ENCODE data around the gene AOPEP. TPM values are rescaled to one million over a fixed set of nuclear protein-coding genes. Genes with fewer than 3 reads are reported as not detected.

The AOPEP gene
- total RNA-seq, 1 experiment from 2014 or later, result 36.4 TPM

DNA sequence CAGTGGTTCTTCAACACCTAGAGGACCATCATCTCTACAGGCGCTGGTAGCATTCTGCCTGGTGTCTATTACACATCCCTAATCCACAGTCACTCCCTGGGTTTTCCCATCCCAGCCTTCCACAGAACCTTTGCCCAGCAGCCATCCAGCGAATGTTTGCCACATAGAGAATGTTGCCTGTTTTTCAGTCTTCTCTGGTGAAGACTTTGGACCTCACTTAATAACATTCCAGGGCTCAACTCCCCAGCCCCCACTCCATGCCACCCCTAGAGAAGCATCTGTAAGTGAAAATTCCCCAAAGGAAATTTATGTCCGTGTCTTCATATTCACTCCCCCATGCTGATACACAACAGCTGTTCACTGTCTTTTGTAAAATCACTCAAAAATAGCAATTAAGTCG is 249.6 kb downstream of the AOPEP start:
- intact Hi-C loops (cut with micrococcal nuclease; ENCODE audit: unreplicated experiment) (no loop called here), in situ Hi-C loops (cut with HindIII; ENCODE audit: low pct_unique_long_range_greater_than_20kb, low sequenced_read_pairs) (no loop called here)
- POLR2A ChIA-PET, result no interaction called here
- CTCF ChIA-PET, result no interaction called here
- Histone ChIP-seq H3K9me3 (ENCODE audit: control insufficient read depth, insufficient read depth, low read depth, low read length) (no peaks in the 10 kb centered on the region), H3K4me3 (ENCODE audit: low read depth in 2 of 2, low read length in 2 of 2) (no peak overlapping the region), H3K27me3 (ENCODE audit: control insufficient read depth, insufficient read depth, low read length) (no peaks in the 10 kb centered on the region), H3K4me1 (ENCODE audit: control insufficient read depth, insufficient read depth, low read length) (no peaks in the 10 kb centered on the region), H3K27ac (ENCODE audit: low read length) (no peak overlapping the region), H3K36me3 (ENCODE audit: control insufficient read depth, insufficient read depth, low read length) (no peaks in the 10 kb centered on the region)
- no peak for TF ChIP-seq CTCF (IDR thresholded peaks at IDR 0.05)
- no peak for TF ChIP-seq SIN3A (IDR thresholded peaks at IDR 0.05; ENCODE audit: borderline replicate concordance, insufficient read depth, low read depth, low read length)
- no peak for TF ChIP-seq POLR2AphosphoS5 (IDR thresholded peaks at IDR 0.05; ENCODE audit: low read depth, low read length)
- TF ChIP-seq, protein P1, sequence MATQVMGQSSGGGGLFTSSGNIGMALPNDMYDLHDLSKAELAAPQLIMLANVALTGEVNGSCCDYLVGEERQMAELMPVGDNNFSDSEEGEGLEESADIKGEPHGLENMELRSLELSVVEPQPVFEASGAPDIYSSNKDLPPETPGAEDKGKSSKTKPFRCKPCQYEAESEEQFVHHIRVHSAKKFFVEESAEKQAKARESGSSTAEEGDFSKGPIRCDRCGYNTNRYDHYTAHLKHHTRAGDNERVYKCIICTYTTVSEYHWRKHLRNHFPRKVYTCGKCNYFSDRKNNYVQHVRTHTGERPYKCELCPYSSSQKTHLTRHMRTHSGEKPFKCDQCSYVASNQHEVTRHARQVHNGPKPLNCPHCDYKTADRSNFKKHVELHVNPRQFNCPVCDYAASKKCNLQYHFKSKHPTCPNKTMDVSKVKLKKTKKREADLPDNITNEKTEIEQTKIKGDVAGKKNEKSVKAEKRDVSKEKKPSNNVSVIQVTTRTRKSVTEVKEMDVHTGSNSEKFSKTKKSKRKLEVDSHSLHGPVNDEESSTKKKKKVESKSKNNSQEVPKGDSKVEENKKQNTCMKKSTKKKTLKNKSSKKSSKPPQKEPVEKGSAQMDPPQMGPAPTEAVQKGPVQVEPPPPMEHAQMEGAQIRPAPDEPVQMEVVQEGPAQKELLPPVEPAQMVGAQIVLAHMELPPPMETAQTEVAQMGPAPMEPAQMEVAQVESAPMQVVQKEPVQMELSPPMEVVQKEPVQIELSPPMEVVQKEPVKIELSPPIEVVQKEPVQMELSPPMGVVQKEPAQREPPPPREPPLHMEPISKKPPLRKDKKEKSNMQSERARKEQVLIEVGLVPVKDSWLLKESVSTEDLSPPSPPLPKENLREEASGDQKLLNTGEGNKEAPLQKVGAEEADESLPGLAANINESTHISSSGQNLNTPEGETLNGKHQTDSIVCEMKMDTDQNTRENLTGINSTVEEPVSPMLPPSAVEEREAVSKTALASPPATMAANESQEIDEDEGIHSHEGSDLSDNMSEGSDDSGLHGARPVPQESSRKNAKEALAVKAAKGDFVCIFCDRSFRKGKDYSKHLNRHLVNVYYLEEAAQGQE (IDR thresholded peaks at IDR 0.05; ENCODE audit: insufficient read depth in 1 of 2, low read depth in 2 of 2, low read length in 1 of 2), result no peak
- TF ChIP-seq TCF7L2 (IDR thresholded peaks at IDR 0.05; ENCODE audit: low read depth, low read length), result no peak
- DNase-seq (ENCODE audit: low read depth, low spot score), result no peak
- no peak for ATAC-seq
- BruUV-seq (replicated peaks), result no TSS peak

DNA sequence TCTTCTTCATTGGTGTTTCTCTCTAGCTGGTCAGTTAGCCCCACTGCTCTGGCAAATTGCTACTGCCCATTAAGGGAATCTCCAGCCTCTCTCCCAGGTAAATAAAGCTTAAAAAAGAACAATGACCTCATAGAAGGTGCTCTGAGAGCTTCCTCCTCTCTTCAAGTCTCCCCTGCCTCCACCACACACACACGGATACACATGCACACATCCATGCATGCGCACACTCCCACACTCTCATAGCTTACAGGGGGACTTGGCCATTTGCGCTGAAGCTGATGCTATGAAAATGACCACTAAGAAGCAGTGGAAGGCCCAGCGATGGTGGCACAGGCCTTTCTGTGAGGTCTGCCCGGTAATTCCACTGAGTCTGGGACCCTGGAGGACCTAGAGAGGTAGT is 250.9 kb downstream of the AOPEP start:
- Histone ChIP-seq H3K4me3 (ENCODE audit: low read depth in 2 of 2, low read length in 2 of 2) (no peak overlapping the region), H3K27me3 (ENCODE audit: control insufficient read depth, insufficient read depth, low read length) (no peaks in the 10 kb centered on the region), H3K36me3 (ENCODE audit: control insufficient read depth, insufficient read depth, low read length) (no peaks in the 10 kb centered on the region), H3K9me3 (ENCODE audit: control insufficient read depth, insufficient read depth, low read depth, low read length) (no peaks in the 10 kb centered on the region), H3K4me1 (ENCODE audit: control insufficient read depth, insufficient read depth, low read length) (no peaks in the 10 kb centered on the region), H3K27ac (ENCODE audit: low read length) (no peak overlapping the region)
- in situ Hi-C loops (cut with HindIII; ENCODE audit: low pct_unique_long_range_greater_than_20kb, low sequenced_read_pairs) (no loop called here), intact Hi-C loops (cut with micrococcal nuclease; ENCODE audit: unreplicated experiment) (no loop called here)
- TF ChIP-seq POLR2AphosphoS5 (IDR thresholded peaks at IDR 0.05; ENCODE audit: low read depth, low read length), result no peak
- TF ChIP-seq, protein P1 (IDR thresholded peaks at IDR 0.05; ENCODE audit: insufficient read depth in 1 of 2, low read depth in 2 of 2, low read length in 1 of 2), result no peak
- TF ChIP-seq CTCF (IDR thresholded peaks at IDR 0.05), result no peak
- no peak for TF ChIP-seq TCF7L2 (IDR thresholded peaks at IDR 0.05; ENCODE audit: low read depth, low read length)
- TF ChIP-seq SIN3A (IDR thresholded peaks at IDR 0.05; ENCODE audit: borderline replicate concordance, insufficient read depth, low read depth, low read length), result no peak
- DNase-seq (ENCODE audit: low read depth, low spot score) (no peak), ATAC-seq (no peak)
- ChIA-PET POLR2A (no interaction called here), CTCF (no interaction called here)
- no TSS peak for BruUV-seq (replicated peaks)

Data from Panc1 (cell line).